Skeletal muscle tissue (tissue), 5 donors: ENCODE data around the gene ENTPD6. TPM values are rescaled to one million over a fixed set of nuclear protein-coding genes. Genes with fewer than 3 reads are reported as not detected.

ENCODE experiments used
- H3K27ac ChIP-seq: one replicate; pipeline ENCODE4 v1.7.0; 2013; ENCODE audit warnings: mild to moderate bottlenecking, low read depth, low read length, inconsistent platforms
- H3K27me3 ChIP-seq, 3 donors: one replicate each; pipeline ENCODE4 v1.7.0; 2013; ENCODE audit warnings: low read length in 3 of 3; ENCODE audit not compliant: control insufficient read depth in 3 of 3, insufficient read depth in 3 of 3
- H3K36me3 ChIP-seq, 3 donors: one replicate each; pipeline ENCODE4 v1.7.0; 2013; ENCODE audit warnings: low read length in 3 of 3; ENCODE audit not compliant: control insufficient read depth in 3 of 3, insufficient read depth in 3 of 3
- H3K4me1 ChIP-seq, 3 donors: one replicate each; pipeline ENCODE4 v1.7.0; 2013; ENCODE audit warnings: low read length in 3 of 3, mild to moderate bottlenecking in 3 of 3; ENCODE audit not compliant: control insufficient read depth in 3 of 3, insufficient read depth in 3 of 3
- H3K4me3 ChIP-seq, 3 donors: one replicate each; pipeline ENCODE4 v1.7.0; 2013; ENCODE audit warnings: low read length in 3 of 3
- H3K9ac ChIP-seq, 3 donors: one replicate each; pipeline ENCODE4 v1.7.0; 2013; ENCODE audit warnings: low read length in 3 of 3, mild to moderate bottlenecking in 3 of 3, moderate library complexity in 2 of 3, low read depth in 1 of 3
- H3K9me3 ChIP-seq, 3 donors: one replicate each; pipeline ENCODE4 v1.7.0; 2013; ENCODE audit warnings: low read length in 3 of 3; ENCODE audit not compliant: control insufficient read depth in 3 of 3
- small RNA-seq: library from RNA; depleted of rRNA; stranded (forward); fragments of <200 nt; gene quantifications from one replicate; pipeline ENCODE3, GENCODE V24; 2014
- total RNA-seq: library from RNA; depleted of rRNA; stranded (reverse); fragments of >200 nt; gene quantifications from one replicate; pipeline ENCODE4 v1.2.3, GENCODE V29; 2014
- donor health status: Osteomylitis.

Gene ENTPD6
- total RNA-seq, 1 donor from 2014 or later: 17.7 TPM

- no peaks in the 10 kb centered on the region for H3K27me3 ChIP-seq
- H3K27ac ChIP-seq: peak overlapping the region; percentile 49
- H3K4me1 ChIP-seq: peaks cover 21 to 43% (median 27%) of the 10 kb centered on the region in 3 donors
- H3K9me3 ChIP-seq: no peaks in the 10 kb centered on the region
- H3K36me3 ChIP-seq: peaks cover 24 to 38% (median 27%) of the 10 kb centered on the region in 3 donors
- H3K4me3 ChIP-seq: peak overlapping the region in 2 of 3 donors; percentile 35 to 40
- H3K9ac ChIP-seq: peak overlapping the region; percentile 14 to 63 (median 62)
Observed at GRCh38 chr20:25273541-25274358, 78.2 kb downstream of the ENTPD6 start.

GRCh38 chr20:25274481-25274880 is 79.0 kb downstream of the ENTPD6 start:
- Histone ChIP-seq H3K9ac (peak overlapping the region in 1 of 3 donors; percentile 23), H3K36me3 (peaks cover 27 to 38% (median 27%) of the 10 kb centered on the region in 3 donors), H3K27ac (no peak overlapping the region), H3K9me3 (no peaks in the 10 kb centered on the region), H3K4me3 (peak overlapping the region in 1 of 3 donors; percentile 13), H3K27me3 (no peaks in the 10 kb centered on the region), H3K4me1 (peaks cover 21 to 43% (median 27%) of the 10 kb centered on the region in 3 donors)

- Histone ChIP-seq H3K9me3 (no peaks in the 10 kb centered on the region), H3K9ac (peak overlapping the region in 1 of 3 donors; percentile 23), H3K4me3 (no peak overlapping the region), H3K27me3 (no peaks in the 10 kb centered on the region), H3K4me1 (peaks cover 21 to 43% (median 27%) of the 10 kb centered on the region in 3 donors), H3K36me3 (peaks cover 27 to 35% (median 30%) of the 10 kb centered on the region in 3 donors), H3K27ac (no peak overlapping the region)
Observed at GRCh38 chr20:25274891-25275812, 79.6 kb downstream of the ENTPD6 start.

GRCh38 chr20:25275813-25276532 is 80.5 kb downstream of the ENTPD6 start:
- H3K4me3 ChIP-seq: no peak overlapping the region
- no peak overlapping the region for H3K27ac ChIP-seq
- no peaks in the 10 kb centered on the region for H3K9me3 ChIP-seq
- H3K36me3 ChIP-seq: peaks cover 27 to 41% (median 28%) of the 10 kb centered on the region in 3 donors
- no peaks in the 10 kb centered on the region for H3K27me3 ChIP-seq
- peaks cover 21 to 43% (median 27%) of the 10 kb centered on the region in 3 donors for H3K4me1 ChIP-seq
- H3K9ac ChIP-seq: no peak overlapping the region

Small RNA genes lying within 50 kb of the gene (small RNA-seq; reads per million reads assigned to genes)
- gene AL035252.4 (not detected), gene AL121772.2 (not detected), gene RF00019 (not detected)

Other genes starting within 250 kb of the ENTPD6 start
- gene CST7, start 246.4 kb upstream of the ENTPD6 start, total RNA-seq: 1.0 TPM
- gene APMAP, start 203.0 kb upstream of the ENTPD6 start, total RNA-seq: 41.2 TPM
- 8.9 TPM for gene ACSS1, start 137.6 kb upstream of the ENTPD6 start, total RNA-seq
- gene VSX1, start 113.6 kb upstream of the ENTPD6 start, total RNA-seq: not detected
- 20.9 TPM for gene PYGB, start 52.4 kb downstream of the ENTPD6 start, total RNA-seq
- gene ABHD12, start 195.1 kb downstream of the ENTPD6 start, total RNA-seq: 29.7 TPM
- gene GINS1, start 212.0 kb downstream of the ENTPD6 start, total RNA-seq: 4.2 TPM